Muscle of back (tissue), 13 donors: ENCODE data around the gene ANKRD16. TPM values are rescaled to one million over a fixed set of nuclear protein-coding genes. Genes with fewer than 3 reads are reported as not detected.
"Not testable (repeated sequence)": the region's sequence is repeated elsewhere in the genome, so short reads cannot be mapped to it uniquely, and the experiment has no call there.

Experiments
- DNase-seq, 3 donors: peaks; one replicate each; pipeline versions ENCODE4 v3.0.0 to v3.0.0-alpha.2; 2013
- long read RNA-seq, 9 donors: transcript quantifications; one replicate each; lab custom pipeline, GENCODE V29; 2026
- polyA plus RNA-seq, 10 donors: library from polyadenylated mRNA; unstranded; fragments of 120-200 nt; gene quantifications; one replicate each; pipeline ENCODE4 v1.2.1, GENCODE V29; 2013; ENCODE audit not compliant: insufficient read length in 10 of 10

Gene ANKRD16
- polyA plus RNA-seq = 1 to 10 TPM; 4.5 to 7.5 (median 5.8) TPM
- long read RNA-seq, donor 1 = 0 reads
- long read RNA-seq, donor 2, partial matches to known transcripts = 0 of 1 reads
- long read RNA-seq, donor 2, other reads (novel, unspliced or antisense) = 0 of 1 reads
- long read RNA-seq, donor 3 = 0 reads
- long read RNA-seq, donor 4 = 0 reads
- long read RNA-seq, donor 5, partial matches to known transcripts = 0 of 2 reads
- long read RNA-seq, donor 5, other reads (novel, unspliced or antisense) = 0 of 2 reads
- long read RNA-seq, donor 6, partial matches to known transcripts = 0 of 3 reads
- long read RNA-seq, donor 6, other reads (novel, unspliced or antisense) = 0 of 3 reads
- long read RNA-seq, donor 7, partial matches to known transcripts = 0 of 2 reads
- long read RNA-seq, donor 7, other reads (novel, unspliced or antisense) = 0 of 2 reads
- long read RNA-seq, donor 8, partial matches to known transcripts = 0 of 1 reads
- long read RNA-seq, donor 8, other reads (novel, unspliced or antisense) = 0 of 1 reads
- long read RNA-seq, donor 9, partial matches to known transcripts = 0 of 3 reads
- long read RNA-seq, donor 9, other reads (novel, unspliced or antisense) = 0 of 3 reads

- peak; percentile 99 to 100 (median 100) for DNase-seq
These were observed at the start of gene ANKRD16, which contains the start of gene FBH1 for GRCh38 chr10:5889624-5890451. Gene ANKRD16 (minus strand): TSS chr10:5889893. CDS start chr10:5889354, 539 bp downstream. Gene FBH1 (plus strand): TSS chr10:5890243. CDS start chr10:5890346, 103 bp downstream.

- DNase-seq = no peak
These were observed 48.6 kb upstream of the ANKRD16 start for GRCh38 chr10:5938291-5938690.

- DNase-seq = no peak
These were observed 47.3 kb upstream of the ANKRD16 start for GRCh38 chr10:5937016-5937415.

GRCh38 chr10:5935628-5936027 is 45.9 kb upstream of the ANKRD16 start:
- DNase-seq = no peak

- no peak for DNase-seq
These were observed 44.3 kb upstream of the ANKRD16 start for GRCh38 chr10:5933909-5934546.

- DNase-seq = no peak
These were observed 42.7 kb upstream of the ANKRD16 start for GRCh38 chr10:5932345-5932744.

GRCh38 chr10:5930272-5930671 is 40.6 kb upstream of the ANKRD16 start:
- DNase-seq = no peak

GRCh38 chr10:5929442-5929841 is 39.7 kb upstream of the ANKRD16 start:
- DNase-seq = no peak

GRCh38 chr10:5927306-5927705 is 37.6 kb upstream of the ANKRD16 start:
- peak; percentile 46 to 73 (median 59) for DNase-seq

GRCh38 chr10:5924889-5925288 is 35.2 kb upstream of the ANKRD16 start:
- no peak for DNase-seq

- DNase-seq = no peak
These were observed 32.1 kb upstream of the ANKRD16 start for GRCh38 chr10:5921746-5922145.

GRCh38 chr10:5919568-5919967 is 29.9 kb upstream of the ANKRD16 start:
- no peak for DNase-seq

GRCh38 chr10:5918763-5919162 is 29.1 kb upstream of the ANKRD16 start:
- DNase-seq = no peak

GRCh38 chr10:5917305-5917704 is 27.6 kb upstream of the ANKRD16 start:
- DNase-seq = no peak

GRCh38 chr10:5915451-5915850 is 25.8 kb upstream of the ANKRD16 start:
- no peak for DNase-seq

- no peak for DNase-seq
These were observed 24.0 kb upstream of the ANKRD16 start for GRCh38 chr10:5913736-5914135.

- no peak for DNase-seq
These were observed 22.0 kb upstream of the ANKRD16 start for GRCh38 chr10:5911670-5912069.

GRCh38 chr10:5910323-5911100 is 20.8 kb upstream of the ANKRD16 start:
- DNase-seq = peak in 2 of 3 donors; percentile 20 to 50

GRCh38 chr10:5908676-5909075 is 19.0 kb upstream of the ANKRD16 start:
- not testable (repeated sequence) for DNase-seq

GRCh38 chr10:5906651-5907050 is 17.0 kb upstream of the ANKRD16 start:
- no peak for DNase-seq
